GM21526 (cell line): ENCODE measurements around the gene NPR2.

Source experiments
- ATAC-seq: cut with Tn5 transposase; IDR thresholded peaks from one replicate; pipeline ENCODE4 v1.9.1; 2021; ENCODE audit warnings: moderate library complexity; ENCODE audit not compliant: unreplicated experiment, low FRiP score

NPR2 gene

GRCh38 chr9:35828716-35829083 lies 37.3 kb downstream of the NPR2 start, which contains the start of gene FAM221B:
Gene FAM221B, minus strand, starts transcription at chr9:35828732. Its CDS starts 2,571 bp downstream, at chr9:35826161.
- ATAC-seq, result no peak

GRCh38 chr9:35829084-35829763 lies 37.8 kb downstream of the NPR2 start, which contains the start of gene TMEM8B:
Gene TMEM8B, plus strand, starts transcription at chr9:35829228. Its CDS starts 220 bp downstream, at chr9:35829448.
- no peak for ATAC-seq

GRCh38 chr9:35829764-35830096 lies 38.3 kb downstream of the NPR2 start:
- no peak for ATAC-seq

GRCh38 chr9:35831040-35831439 lies 39.6 kb downstream of the NPR2 start:
- ATAC-seq, result no peak

- ATAC-seq, result no peak
These were observed 41.4 kb downstream of the NPR2 start for GRCh38 chr9:35832814-35833213.

- no peak for ATAC-seq
These were observed 43.1 kb downstream of the NPR2 start for GRCh38 chr9:35834260-35835215.

GRCh38 chr9:35835216-35835632 lies 43.8 kb downstream of the NPR2 start:
- ATAC-seq, result no peak

- ATAC-seq, result no peak
These were observed 44.4 kb downstream of the NPR2 start for GRCh38 chr9:35835766-35836165.

- no peak for ATAC-seq
These were observed 45.2 kb downstream of the NPR2 start for GRCh38 chr9:35836595-35836994.

GRCh38 chr9:35839926-35840325 lies 48.5 kb downstream of the NPR2 start:
- no peak for ATAC-seq

- no peak for ATAC-seq
These were observed 49.7 kb downstream of the NPR2 start for GRCh38 chr9:35840881-35841644.

GRCh38 chr9:35841645-35841900 lies 50.2 kb downstream of the NPR2 start:
- no peak for ATAC-seq

GRCh38 chr9:35842020-35842745 lies 50.8 kb downstream of the NPR2 start:
- ATAC-seq, result peak; percentile 7

GRCh38 chr9:35842795-35843194 lies 51.4 kb downstream of the NPR2 start:
- peak; percentile 49 for ATAC-seq

- ATAC-seq, result no peak
These were observed 53.4 kb downstream of the NPR2 start for GRCh38 chr9:35844628-35845270.

GRCh38 chr9:35845824-35846771 lies 54.7 kb downstream of the NPR2 start:
- ATAC-seq, result no peak

GRCh38 chr9:35847792-35848572 lies 56.6 kb downstream of the NPR2 start:
- ATAC-seq, result peak; percentile 84

- ATAC-seq, result no peak
These were observed 61.0 kb downstream of the NPR2 start for GRCh38 chr9:35852267-35852815.
